ENCODE results near the gene IKZF2. TPM values are rescaled to one million over a fixed set of nuclear protein-coding genes. Genes with fewer than 3 reads are reported as not detected.

The IKZF2 gene
- total RNA-seq, 1 donor from 2014 or later, result 4.4 TPM

DNA sequence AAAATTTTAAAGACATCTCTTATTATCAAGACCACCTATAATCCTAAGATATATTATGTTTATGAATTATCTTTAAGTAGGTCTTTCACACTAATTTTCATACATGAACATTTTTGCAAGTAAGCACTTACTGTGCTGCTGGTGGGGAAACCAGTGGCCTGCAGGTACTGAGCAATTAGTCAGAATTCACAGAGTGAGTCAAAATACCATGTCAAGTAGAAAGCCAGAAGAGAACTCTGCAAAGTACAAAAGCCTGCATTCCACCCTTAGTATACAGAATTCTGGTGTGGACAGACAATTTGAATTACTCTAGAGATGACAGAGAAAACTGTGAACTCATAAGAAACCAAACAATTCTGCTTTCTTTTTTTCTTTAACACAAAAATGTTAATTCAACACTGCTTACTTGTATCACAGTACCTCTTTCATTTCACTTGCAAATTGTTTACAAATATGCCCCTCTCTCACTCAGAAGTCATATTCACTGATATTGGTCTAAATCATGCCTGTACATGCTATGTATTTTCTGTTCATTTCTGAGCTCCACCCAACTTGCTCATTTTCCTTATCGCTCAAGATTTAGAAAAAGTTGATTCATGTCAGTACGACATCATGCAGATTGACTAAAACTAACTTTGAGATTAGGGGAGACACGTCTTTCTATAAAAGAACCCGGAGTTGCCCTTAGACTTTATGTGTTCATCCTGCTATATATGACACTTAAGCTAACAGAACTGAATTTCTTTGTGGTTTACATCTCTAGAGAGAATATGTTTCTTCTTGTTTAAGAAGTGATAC is 182.9 kb downstream of the IKZF2 start:
- TF ChIP-seq, protein P1, sequence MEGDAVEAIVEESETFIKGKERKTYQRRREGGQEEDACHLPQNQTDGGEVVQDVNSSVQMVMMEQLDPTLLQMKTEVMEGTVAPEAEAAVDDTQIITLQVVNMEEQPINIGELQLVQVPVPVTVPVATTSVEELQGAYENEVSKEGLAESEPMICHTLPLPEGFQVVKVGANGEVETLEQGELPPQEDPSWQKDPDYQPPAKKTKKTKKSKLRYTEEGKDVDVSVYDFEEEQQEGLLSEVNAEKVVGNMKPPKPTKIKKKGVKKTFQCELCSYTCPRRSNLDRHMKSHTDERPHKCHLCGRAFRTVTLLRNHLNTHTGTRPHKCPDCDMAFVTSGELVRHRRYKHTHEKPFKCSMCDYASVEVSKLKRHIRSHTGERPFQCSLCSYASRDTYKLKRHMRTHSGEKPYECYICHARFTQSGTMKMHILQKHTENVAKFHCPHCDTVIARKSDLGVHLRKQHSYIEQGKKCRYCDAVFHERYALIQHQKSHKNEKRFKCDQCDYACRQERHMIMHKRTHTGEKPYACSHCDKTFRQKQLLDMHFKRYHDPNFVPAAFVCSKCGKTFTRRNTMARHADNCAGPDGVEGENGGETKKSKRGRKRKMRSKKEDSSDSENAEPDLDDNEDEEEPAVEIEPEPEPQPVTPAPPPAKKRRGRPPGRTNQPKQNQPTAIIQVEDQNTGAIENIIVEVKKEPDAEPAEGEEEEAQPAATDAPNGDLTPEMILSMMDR (IDR thresholded peaks at IDR 0.05; ENCODE audit: insufficient read depth, low read length, poor library complexity, severe bottlenecking), result no peak
- H3K36me3 ChIP-seq (ENCODE audit: control insufficient read depth, insufficient read depth, low read length), result no peaks in the 10 kb centered on the region
- H3K4me3 ChIP-seq (ENCODE audit: low read depth, low read length), result no peak overlapping the region
- DNase-seq (ENCODE audit: low read depth), result no peak
- no peaks in the 10 kb centered on the region for H3K27me3 ChIP-seq (ENCODE audit: control insufficient read depth, insufficient read depth, low read length)

DNA sequence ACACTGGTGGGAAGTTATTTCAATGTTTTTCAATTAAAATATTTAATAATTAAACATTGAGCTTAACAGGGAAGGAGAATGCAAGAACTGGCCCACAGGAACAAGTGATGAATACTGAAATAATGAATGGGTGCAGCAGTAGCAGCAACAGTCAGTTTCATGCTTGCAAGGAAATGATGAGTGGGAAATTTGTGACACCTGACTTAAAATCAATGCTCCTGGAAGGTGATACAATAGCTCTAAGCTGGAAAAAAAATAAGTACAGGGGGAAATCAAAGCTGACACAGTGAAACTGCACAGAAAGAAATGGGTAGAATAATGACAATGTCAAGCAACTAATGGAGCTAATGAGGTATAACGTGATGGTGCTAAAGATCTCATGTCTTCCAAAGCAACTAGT is 184.5 kb downstream of the IKZF2 start:
- no peaks in the 10 kb centered on the region for H3K27me3 ChIP-seq (ENCODE audit: control insufficient read depth, insufficient read depth, low read length)
- no peak overlapping the region for H3K4me3 ChIP-seq (ENCODE audit: low read depth, low read length)
- no peak for DNase-seq (ENCODE audit: low read depth)
- TF ChIP-seq, protein P1 (IDR thresholded peaks at IDR 0.05; ENCODE audit: insufficient read depth, low read length, poor library complexity, severe bottlenecking), result no peak
- no peaks in the 10 kb centered on the region for H3K36me3 ChIP-seq (ENCODE audit: control insufficient read depth, insufficient read depth, low read length)

DNA sequence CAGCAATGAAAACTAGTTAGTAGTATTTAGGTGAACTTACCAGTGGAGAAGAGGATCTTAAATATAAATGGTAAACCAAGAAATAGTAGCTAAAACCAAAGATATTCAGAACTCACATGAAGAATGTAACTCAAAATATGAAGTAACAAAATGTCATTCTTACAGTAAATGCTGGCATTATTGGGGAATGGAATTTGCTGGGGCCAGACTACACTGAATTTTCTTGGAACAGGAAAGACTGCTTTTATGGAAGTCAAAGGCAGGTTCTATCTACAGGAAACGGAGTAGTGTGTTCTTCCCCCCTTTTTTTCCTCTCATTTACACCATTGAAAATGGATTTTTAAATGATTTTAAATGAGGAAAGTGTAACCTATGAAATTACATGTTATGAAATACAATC is 188.7 kb downstream of the IKZF2 start:
- TF ChIP-seq, protein P1 (IDR thresholded peaks at IDR 0.05; ENCODE audit: insufficient read depth, low read length, poor library complexity, severe bottlenecking), result no peak
- no peak for DNase-seq (ENCODE audit: low read depth)
- no peaks in the 10 kb centered on the region for H3K36me3 ChIP-seq (ENCODE audit: control insufficient read depth, insufficient read depth, low read length)

DNA sequence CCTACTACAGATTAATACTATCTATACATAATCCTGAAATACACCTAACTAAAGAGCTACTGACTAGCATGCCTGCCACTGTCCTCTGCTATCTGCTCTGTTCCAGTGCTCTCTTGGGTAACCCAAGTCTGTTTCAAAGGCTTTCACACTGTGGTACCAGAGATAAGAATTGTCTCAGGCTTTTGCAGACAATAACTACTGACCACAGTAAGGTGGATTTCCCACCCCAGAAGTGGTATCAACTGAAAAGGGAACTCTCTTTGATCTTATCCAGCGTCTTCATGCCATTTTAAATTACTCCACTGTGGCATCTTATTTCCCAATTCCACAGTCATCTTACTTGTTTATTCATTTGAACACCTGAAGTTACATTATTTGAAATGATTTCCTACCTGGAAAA is 190.2 kb downstream of the IKZF2 start:
- Histone ChIP-seq H3K4me3 (ENCODE audit: low read depth, low read length) (no peak overlapping the region), H3K27me3 (ENCODE audit: control insufficient read depth, insufficient read depth, low read length) (no peaks in the 10 kb centered on the region), H3K36me3 (ENCODE audit: control insufficient read depth, insufficient read depth, low read length) (no peaks in the 10 kb centered on the region)
- TF ChIP-seq, protein P1 (IDR thresholded peaks at IDR 0.05; ENCODE audit: insufficient read depth, low read length, poor library complexity, severe bottlenecking), result no peak
- DNase-seq (ENCODE audit: low read depth), result no peak

More for the DNA sequence above, 188.7 kb downstream of the IKZF2 start:
- Histone ChIP-seq H3K4me3 (ENCODE audit: low read depth, low read length) (no peak overlapping the region), H3K27me3 (ENCODE audit: control insufficient read depth, insufficient read depth, low read length) (no peaks in the 10 kb centered on the region)

DNA sequence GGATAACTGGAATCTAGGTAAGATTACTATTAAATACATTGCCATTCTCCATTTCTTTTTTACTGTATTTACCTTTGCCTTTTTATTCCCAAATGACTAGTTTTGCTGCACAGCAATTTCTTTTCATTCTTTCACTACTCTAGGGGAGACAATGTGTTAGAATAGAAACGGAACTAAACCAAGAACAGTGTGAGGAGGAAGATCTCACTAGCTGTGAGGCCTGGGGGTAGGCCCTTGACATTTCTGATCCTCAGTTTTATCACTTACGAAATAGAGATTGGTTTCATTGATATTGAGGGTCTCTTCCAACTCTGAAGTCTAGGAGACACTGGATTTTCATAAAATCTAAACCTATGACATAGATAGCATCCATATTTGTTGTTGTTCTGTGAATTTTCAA is 191.1 kb downstream of the IKZF2 start:
- no peaks in the 10 kb centered on the region for H3K27me3 ChIP-seq (ENCODE audit: control insufficient read depth, insufficient read depth, low read length)
- DNase-seq (ENCODE audit: low read depth), result no peak
- TF ChIP-seq, protein P1 (IDR thresholded peaks at IDR 0.05; ENCODE audit: insufficient read depth, low read length, poor library complexity, severe bottlenecking), result no peak
- H3K36me3 ChIP-seq (ENCODE audit: control insufficient read depth, insufficient read depth, low read length), result no peaks in the 10 kb centered on the region
- H3K4me3 ChIP-seq (ENCODE audit: low read depth, low read length), result no peak overlapping the region

Measured in kidney epithelial cell (primary cell).